NCI-H1417 (cell line): ENCODE data around the gene MRPL57.
"Not testable (repeated sequence)": the region's sequence is repeated elsewhere in the genome, so short reads cannot be mapped to it uniquely, and the experiment has no call there.

Experiments
- DNase-seq, 3 experiments: peaks; one replicate each; lab custom pipeline; 2025; lab: John Stamatoyannopoulos, UW

MRPL57 gene

GRCh38 chr13:21176215-21176981 lies at the start of gene MRPL57, which contains the start of gene SKA3:
Gene MRPL57, plus strand, starts transcription at chr13:21176658. Its CDS starts 259 bp downstream, at chr13:21176917.
Gene SKA3, minus strand, starts transcription at chr13:21176552. Its CDS starts 75 bp downstream, at chr13:21176477.
- peak; percentile 93 to 95 (median 94) for DNase-seq

GRCh38 chr13:21130116-21130515 lies 46.3 kb upstream of the MRPL57 start:
- no peak for DNase-seq

GRCh38 chr13:21133077-21133476 lies 43.4 kb upstream of the MRPL57 start:
- no peak for DNase-seq

- no peak for DNase-seq
Observed at GRCh38 chr13:21134475-21134874, 42.0 kb upstream of the MRPL57 start.

- DNase-seq = not testable (repeated sequence)
Observed at GRCh38 chr13:21135833-21136232, 40.6 kb upstream of the MRPL57 start.

- DNase-seq = no peak
Observed at GRCh38 chr13:21137696-21138095, 38.8 kb upstream of the MRPL57 start.

GRCh38 chr13:21138561-21138960 lies 37.9 kb upstream of the MRPL57 start:
- DNase-seq = no peak

- DNase-seq = peak in 1 of 3 experiments; percentile 24
Observed at GRCh38 chr13:21139374-21139773, 37.1 kb upstream of the MRPL57 start.

GRCh38 chr13:21142766-21143165 lies 33.7 kb upstream of the MRPL57 start:
- DNase-seq = no peak

GRCh38 chr13:21147827-21148226 lies 28.6 kb upstream of the MRPL57 start:
- no peak for DNase-seq

- no peak for DNase-seq
Observed at GRCh38 chr13:21148557-21149258, 27.8 kb upstream of the MRPL57 start.

- DNase-seq = no peak
Observed at GRCh38 chr13:21149568-21149967, 26.9 kb upstream of the MRPL57 start.

GRCh38 chr13:21150013-21150412 lies 26.4 kb upstream of the MRPL57 start:
- no peak for DNase-seq

GRCh38 chr13:21152251-21152899 lies 24.1 kb upstream of the MRPL57 start:
- no peak for DNase-seq

- DNase-seq = no peak
Observed at GRCh38 chr13:21164631-21165030, 11.8 kb upstream of the MRPL57 start.

- peak in 1 of 3 experiments; percentile 18 for DNase-seq
Observed at GRCh38 chr13:21165606-21166005, 10.9 kb upstream of the MRPL57 start.

- DNase-seq = no peak
Observed at GRCh38 chr13:21171420-21171819, 5.0 kb upstream of the MRPL57 start.

- DNase-seq = not testable (repeated sequence)
Observed at GRCh38 chr13:21173767-21174166, 2.7 kb upstream of the MRPL57 start.

- no peak for DNase-seq
Observed at GRCh38 chr13:21175656-21176214, 723 bp upstream of the MRPL57 start.

- no peak for DNase-seq
Observed at GRCh38 chr13:21176982-21177284, 475 bp downstream of the MRPL57 start.

- DNase-seq = no peak
Observed at GRCh38 chr13:21181671-21182070, 5.2 kb downstream of the MRPL57 start.

GRCh38 chr13:21186410-21186809 lies 10.0 kb downstream of the MRPL57 start:
- not testable (repeated sequence) for DNase-seq

- not testable (repeated sequence) for DNase-seq
Observed at GRCh38 chr13:21194756-21195155, 18.3 kb downstream of the MRPL57 start.
